Measurements from ENCODE around the gene ATXN7.

The ATXN7 gene

GRCh38 chr3:64022451-64023186 is 159.0 kb downstream of the ATXN7 start:
- Histone ChIP-seq H3K27me3 (ENCODE audit: control insufficient read depth in 1 of 2, insufficient read depth in 2 of 2, low read length in 2 of 2) (no peaks in the 10 kb centered on the region), H3K4me3 (ENCODE audit: low read length in 2 of 2) (peak overlapping the region; percentile 79 to 98), H3K9ac (ENCODE audit: low read length in 2 of 2) (peak overlapping the region; percentile 96), H3K27ac (ENCODE audit: low read length) (peak overlapping the region; percentile 75), H3K9me3 (ENCODE audit: control insufficient read depth in 2 of 2, low read length in 2 of 2) (no peaks in the 10 kb centered on the region), H3K36me3 (ENCODE audit: control insufficient read depth in 2 of 2, insufficient read depth in 2 of 2, low read length in 2 of 2) (peaks cover 11 to 13% of the 10 kb centered on the region in 2 donors), H3K4me1 (ENCODE audit: control insufficient read depth, insufficient read depth, low read length) (peaks cover 13% of the 10 kb centered on the region)

- Histone ChIP-seq H3K4me3 (ENCODE audit: low read length in 2 of 2) (peak within 1 kb of the TSS; percentile 79 to 98), H3K4me1 (ENCODE audit: control insufficient read depth, insufficient read depth, low read length) (peaks cover 13% of the 10 kb centered on the region), H3K27ac (ENCODE audit: low read length) (peak within 1 kb of the TSS; percentile 75), H3K9me3 (ENCODE audit: control insufficient read depth in 2 of 2, low read length in 2 of 2) (no peaks in the 10 kb centered on the region), H3K36me3 (ENCODE audit: control insufficient read depth in 2 of 2, insufficient read depth in 2 of 2, low read length in 2 of 2) (peaks cover 5 to 9% of the 10 kb centered on the region in 2 donors), H3K27me3 (ENCODE audit: control insufficient read depth in 1 of 2, insufficient read depth in 2 of 2, low read length in 2 of 2) (no peaks in the 10 kb centered on the region), H3K9ac (ENCODE audit: low read length in 2 of 2) (peak within 1 kb of the TSS; percentile 96)
These were observed 159.7 kb downstream of the ATXN7 start, which contains the start of gene PSMD6 for GRCh38 chr3:64023187-64023860. Gene PSMD6, minus strand, starts transcription at chr3:64023494. Its CDS starts 75 bp downstream, at chr3:64023419.

- H3K27me3 ChIP-seq (ENCODE audit: control insufficient read depth in 1 of 2, insufficient read depth in 2 of 2, low read length in 2 of 2): no peaks in the 10 kb centered on the region
- H3K4me1 ChIP-seq (ENCODE audit: control insufficient read depth, insufficient read depth, low read length): peaks cover 13% of the 10 kb centered on the region
- H3K27ac ChIP-seq (ENCODE audit: low read length): no peak overlapping the region
- H3K9ac ChIP-seq (ENCODE audit: low read length in 2 of 2): peak overlapping the region in 1 of 2 donors; percentile 96
- H3K36me3 ChIP-seq (ENCODE audit: control insufficient read depth in 2 of 2, insufficient read depth in 2 of 2, low read length in 2 of 2): peaks cover 3 to 4% of the 10 kb centered on the region in 2 donors
- H3K4me3 ChIP-seq (ENCODE audit: low read length in 2 of 2): peak overlapping the region; percentile 79 to 98
- no peaks in the 10 kb centered on the region for H3K9me3 ChIP-seq (ENCODE audit: control insufficient read depth in 2 of 2, low read length in 2 of 2)
These were observed 160.2 kb downstream of the ATXN7 start for GRCh38 chr3:64023861-64024223.

GRCh38 chr3:64026346-64026745 is 162.7 kb downstream of the ATXN7 start:
- Histone ChIP-seq H3K27me3 (ENCODE audit: control insufficient read depth in 1 of 2, insufficient read depth in 2 of 2, low read length in 2 of 2) (no peaks in the 10 kb centered on the region), H3K4me3 (ENCODE audit: low read length in 2 of 2) (no peak overlapping the region), H3K36me3 (ENCODE audit: control insufficient read depth in 2 of 2, insufficient read depth in 2 of 2, low read length in 2 of 2) (no peaks in the 10 kb centered on the region)

GRCh38 chr3:64027658-64028057 is 164.0 kb downstream of the ATXN7 start:
- Histone ChIP-seq H3K9ac (ENCODE audit: low read length in 2 of 2) (no peak overlapping the region), H3K27ac (ENCODE audit: low read length) (no peak overlapping the region), H3K36me3 (ENCODE audit: control insufficient read depth in 2 of 2, insufficient read depth in 2 of 2, low read length in 2 of 2) (no peaks in the 10 kb centered on the region), H3K4me3 (ENCODE audit: low read length in 2 of 2) (no peak overlapping the region), H3K4me1 (ENCODE audit: control insufficient read depth, insufficient read depth, low read length) (peaks cover 1% of the 10 kb centered on the region), H3K9me3 (ENCODE audit: control insufficient read depth in 2 of 2, low read length in 2 of 2) (no peaks in the 10 kb centered on the region), H3K27me3 (ENCODE audit: control insufficient read depth in 1 of 2, insufficient read depth in 2 of 2, low read length in 2 of 2) (no peaks in the 10 kb centered on the region)

More at GRCh38 chr3:64026346-64026745, 162.7 kb downstream of the ATXN7 start:
- no peak overlapping the region for H3K27ac ChIP-seq (ENCODE audit: low read length)
- H3K4me1 ChIP-seq (ENCODE audit: control insufficient read depth, insufficient read depth, low read length): peaks cover 11% of the 10 kb centered on the region
- no peaks in the 10 kb centered on the region for H3K9me3 ChIP-seq (ENCODE audit: control insufficient read depth in 2 of 2, low read length in 2 of 2)
- H3K9ac ChIP-seq (ENCODE audit: low read length in 2 of 2): no peak overlapping the region

- no peaks in the 10 kb centered on the region for H3K36me3 ChIP-seq (ENCODE audit: control insufficient read depth in 2 of 2, insufficient read depth in 2 of 2, low read length in 2 of 2)
- H3K4me1 ChIP-seq (ENCODE audit: control insufficient read depth, insufficient read depth, low read length): no peaks in the 10 kb centered on the region
- H3K4me3 ChIP-seq (ENCODE audit: low read length in 2 of 2): no peak overlapping the region
- H3K9me3 ChIP-seq (ENCODE audit: control insufficient read depth in 2 of 2, low read length in 2 of 2): no peaks in the 10 kb centered on the region
- H3K27me3 ChIP-seq (ENCODE audit: control insufficient read depth in 1 of 2, insufficient read depth in 2 of 2, low read length in 2 of 2): no peaks in the 10 kb centered on the region
- H3K27ac ChIP-seq (ENCODE audit: low read length): no peak overlapping the region
- H3K9ac ChIP-seq (ENCODE audit: low read length in 2 of 2): no peak overlapping the region
These were observed 165.1 kb downstream of the ATXN7 start for GRCh38 chr3:64028754-64029153.

GRCh38 chr3:64029287-64029686 is 165.6 kb downstream of the ATXN7 start:
- no peaks in the 10 kb centered on the region for H3K4me1 ChIP-seq (ENCODE audit: control insufficient read depth, insufficient read depth, low read length)
- H3K9ac ChIP-seq (ENCODE audit: low read length in 2 of 2): no peak overlapping the region

GRCh38 chr3:64030741-64031140 is 167.1 kb downstream of the ATXN7 start:
- Histone ChIP-seq H3K27me3 (ENCODE audit: control insufficient read depth in 1 of 2, insufficient read depth in 2 of 2, low read length in 2 of 2) (no peaks in the 10 kb centered on the region), H3K9me3 (ENCODE audit: control insufficient read depth in 2 of 2, low read length in 2 of 2) (peaks cover 2 to 5% of the 10 kb centered on the region in 2 donors), H3K27ac (ENCODE audit: low read length) (no peak overlapping the region), H3K9ac (ENCODE audit: low read length in 2 of 2) (no peak overlapping the region), H3K4me3 (ENCODE audit: low read length in 2 of 2) (peak overlapping the region; percentile 56 to 69), H3K36me3 (ENCODE audit: control insufficient read depth in 2 of 2, insufficient read depth in 2 of 2, low read length in 2 of 2) (no peaks in the 10 kb centered on the region), H3K4me1 (ENCODE audit: control insufficient read depth, insufficient read depth, low read length) (no peaks in the 10 kb centered on the region)

More at GRCh38 chr3:64029287-64029686, 165.6 kb downstream of the ATXN7 start:
- no peak overlapping the region for H3K27ac ChIP-seq (ENCODE audit: low read length)
- no peaks in the 10 kb centered on the region for H3K27me3 ChIP-seq (ENCODE audit: control insufficient read depth in 1 of 2, insufficient read depth in 2 of 2, low read length in 2 of 2)
- no peaks in the 10 kb centered on the region for H3K36me3 ChIP-seq (ENCODE audit: control insufficient read depth in 2 of 2, insufficient read depth in 2 of 2, low read length in 2 of 2)
- H3K4me3 ChIP-seq (ENCODE audit: low read length in 2 of 2): no peak overlapping the region
- H3K9me3 ChIP-seq (ENCODE audit: control insufficient read depth in 2 of 2, low read length in 2 of 2): peaks cover 2 to 4% of the 10 kb centered on the region in 2 donors

- Histone ChIP-seq H3K4me3 (ENCODE audit: low read length in 2 of 2) (no peak overlapping the region), H3K9me3 (ENCODE audit: control insufficient read depth in 2 of 2, low read length in 2 of 2) (peaks cover 2 to 5% of the 10 kb centered on the region in 2 donors), H3K9ac (ENCODE audit: low read length in 2 of 2) (no peak overlapping the region), H3K4me1 (ENCODE audit: control insufficient read depth, insufficient read depth, low read length) (no peaks in the 10 kb centered on the region), H3K27me3 (ENCODE audit: control insufficient read depth in 1 of 2, insufficient read depth in 2 of 2, low read length in 2 of 2) (no peaks in the 10 kb centered on the region), H3K27ac (ENCODE audit: low read length) (no peak overlapping the region), H3K36me3 (ENCODE audit: control insufficient read depth in 2 of 2, insufficient read depth in 2 of 2, low read length in 2 of 2) (no peaks in the 10 kb centered on the region)
These were observed 168.2 kb downstream of the ATXN7 start for GRCh38 chr3:64031540-64032508.

GRCh38 chr3:64033069-64033468 is 169.4 kb downstream of the ATXN7 start:
- Histone ChIP-seq H3K9me3 (ENCODE audit: control insufficient read depth in 2 of 2, low read length in 2 of 2) (peaks cover 2 to 5% of the 10 kb centered on the region in 2 donors), H3K27ac (ENCODE audit: low read length) (no peak overlapping the region), H3K4me3 (ENCODE audit: low read length in 2 of 2) (no peak overlapping the region), H3K9ac (ENCODE audit: low read length in 2 of 2) (no peak overlapping the region), H3K27me3 (ENCODE audit: control insufficient read depth in 1 of 2, insufficient read depth in 2 of 2, low read length in 2 of 2) (no peaks in the 10 kb centered on the region), H3K36me3 (ENCODE audit: control insufficient read depth in 2 of 2, insufficient read depth in 2 of 2, low read length in 2 of 2) (no peaks in the 10 kb centered on the region), H3K4me1 (ENCODE audit: control insufficient read depth, insufficient read depth, low read length) (no peaks in the 10 kb centered on the region)

Data from stomach smooth muscle (tissue), 2 donors.